ENCODE results near the gene NOC3L. TPM values are rescaled to one million over a fixed set of nuclear protein-coding genes. Genes with fewer than 3 reads are reported as not detected.
A peak's percentile ranks its signal among the peaks of the same experiment; 100 is the strongest.
"Not testable (repeated sequence)": the region's sequence is repeated elsewhere in the genome, so short reads cannot be mapped to it uniquely, and the experiment has no call there.

NOC3L gene
- total RNA-seq, 4 donors from 2014 or later = 0.20 to 11.7 (median 3.4) TPM

DNA sequence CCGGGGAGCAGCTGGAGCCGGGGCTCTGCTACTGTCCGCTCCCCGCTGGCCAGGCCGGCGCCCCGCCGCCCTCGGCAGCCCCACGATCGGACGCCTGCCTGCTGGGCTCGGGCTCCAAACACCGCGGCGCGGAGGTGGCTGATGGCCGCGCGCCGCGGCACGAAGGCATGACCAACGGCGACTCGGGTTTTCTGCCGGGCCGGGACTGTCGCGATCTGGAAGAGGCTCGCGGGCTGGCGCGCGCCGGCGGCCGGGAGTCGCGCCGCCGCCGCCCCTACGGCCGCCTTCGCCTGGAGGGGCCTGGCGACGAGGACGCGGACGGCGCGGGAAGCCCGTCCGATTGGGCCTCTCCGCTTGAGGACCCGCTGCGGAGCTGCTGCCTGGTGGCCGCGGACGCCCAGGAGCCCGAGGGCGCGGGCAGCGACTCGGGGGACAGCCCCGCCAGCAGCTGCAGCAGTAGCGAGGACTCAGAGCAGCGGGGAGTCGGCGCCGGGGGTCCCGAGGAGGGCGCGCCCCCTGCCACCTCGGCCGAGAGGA, 40.2 kb upstream of the NOC3L start:
- in situ Hi-C loops (cut with MboI; ENCODE audit: low pct_ligation_motif_present in 1 of 4, low pct_unique_long_range_greater_than_20kb in 1 of 4, low sequenced_read_pairs in 3 of 4) = no loop called here
- Histone ChIP-seq H3K9me3 (no peaks in the 10 kb centered on the region), H3K4me1 (peaks cover 0 to 38% (median 14%) of the 10 kb centered on the region in 4 donors), H3K4me3 (peak overlapping the region; percentile 72 to 99 (median 90)), H3K27me3 (no peaks in the 10 kb centered on the region), H3K27ac (peak overlapping the region; percentile 96 to 99 (median 98)), H3K36me3 (no peaks in the 10 kb centered on the region)
- intact Hi-C loops (cut with DNase I; ENCODE audit: low total_unique reads) = no loop called here
- peak; percentile 34 for DNase-seq
- WGBS, 2 donors (ENCODE audit: low coverage in 1 of 2) = 0% methylated on average over 58 of the region's 77 CpGs; no CpG with 5 or more reads in 1 of the 2 donors
- TF ChIP-seq EP300 (IDR thresholded peaks at IDR 0.05; ENCODE audit: low read depth) = no peak
- TF ChIP-seq POLR2A (IDR thresholded peaks at IDR 0.05) = no peak
- TF ChIP-seq, protein P1, sequence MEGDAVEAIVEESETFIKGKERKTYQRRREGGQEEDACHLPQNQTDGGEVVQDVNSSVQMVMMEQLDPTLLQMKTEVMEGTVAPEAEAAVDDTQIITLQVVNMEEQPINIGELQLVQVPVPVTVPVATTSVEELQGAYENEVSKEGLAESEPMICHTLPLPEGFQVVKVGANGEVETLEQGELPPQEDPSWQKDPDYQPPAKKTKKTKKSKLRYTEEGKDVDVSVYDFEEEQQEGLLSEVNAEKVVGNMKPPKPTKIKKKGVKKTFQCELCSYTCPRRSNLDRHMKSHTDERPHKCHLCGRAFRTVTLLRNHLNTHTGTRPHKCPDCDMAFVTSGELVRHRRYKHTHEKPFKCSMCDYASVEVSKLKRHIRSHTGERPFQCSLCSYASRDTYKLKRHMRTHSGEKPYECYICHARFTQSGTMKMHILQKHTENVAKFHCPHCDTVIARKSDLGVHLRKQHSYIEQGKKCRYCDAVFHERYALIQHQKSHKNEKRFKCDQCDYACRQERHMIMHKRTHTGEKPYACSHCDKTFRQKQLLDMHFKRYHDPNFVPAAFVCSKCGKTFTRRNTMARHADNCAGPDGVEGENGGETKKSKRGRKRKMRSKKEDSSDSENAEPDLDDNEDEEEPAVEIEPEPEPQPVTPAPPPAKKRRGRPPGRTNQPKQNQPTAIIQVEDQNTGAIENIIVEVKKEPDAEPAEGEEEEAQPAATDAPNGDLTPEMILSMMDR (IDR thresholded peaks at IDR 0.05) = no peak
- TF ChIP-seq POLR2AphosphoS5 (IDR thresholded peaks at IDR 0.05) = no peak

DNA sequence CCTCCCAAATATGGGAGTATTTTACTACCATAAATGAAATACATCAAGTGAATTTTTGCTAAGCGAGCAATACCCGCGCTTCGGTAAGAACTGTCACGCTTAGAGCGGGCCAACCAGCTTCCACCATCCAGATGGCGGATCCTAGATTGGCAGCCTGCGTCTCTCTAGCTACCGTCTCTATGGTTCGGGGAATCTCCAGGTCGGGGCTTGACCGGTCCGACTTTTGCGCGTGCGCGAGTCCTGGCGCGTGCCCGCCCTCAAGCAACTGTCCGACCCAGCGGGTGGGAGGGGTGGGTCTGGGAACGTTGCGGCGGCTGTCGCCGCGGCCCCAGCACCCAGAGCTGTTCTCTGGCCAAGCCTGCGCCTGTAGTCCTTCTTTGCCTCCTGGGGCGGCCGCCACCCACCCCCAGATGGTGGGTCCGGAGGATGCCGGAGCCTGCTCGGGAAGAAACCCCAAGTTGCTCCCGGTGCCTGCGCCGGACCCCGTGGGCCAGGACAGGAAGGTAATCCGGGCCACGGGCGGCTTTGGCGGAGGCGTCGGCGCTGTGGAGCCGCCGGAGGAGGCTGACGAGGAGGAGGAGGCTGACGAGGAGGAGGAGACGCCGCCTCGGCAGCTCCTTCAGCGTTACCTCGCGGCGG, 39.6 kb upstream of the NOC3L start, which contains the start of gene TBC1D12:
Gene TBC1D12, plus strand, starts transcription at position 338 of the 639 bp plus-strand sequence. Its CDS starts 73 bp downstream, at position 411.
- Histone ChIP-seq H3K4me3 (peak within 1 kb of the TSS; percentile 72 to 99 (median 90)), H3K27me3 (no peaks in the 10 kb centered on the region), H3K9me3 (no peaks in the 10 kb centered on the region), H3K27ac (peak within 1 kb of the TSS; percentile 96 to 99 (median 98)), H3K36me3 (no peaks in the 10 kb centered on the region), H3K4me1 (peaks cover 0 to 32% (median 14%) of the 10 kb centered on the region in 4 donors)
- WGBS, 2 donors (ENCODE audit: low coverage in 1 of 2) = 1% methylated on average over 48 of the region's 56 CpGs; no CpG with 5 or more reads in 1 of the 2 donors
- intact Hi-C loops (cut with DNase I; ENCODE audit: low total_unique reads) (no loop called here), in situ Hi-C loops (cut with MboI; ENCODE audit: low pct_ligation_motif_present in 1 of 4, low pct_unique_long_range_greater_than_20kb in 1 of 4, low sequenced_read_pairs in 3 of 4) (no loop called here)
- TF ChIP-seq POLR2A (IDR thresholded peaks at IDR 0.05) (peak; percentile 88), POLR2AphosphoS5 (IDR thresholded peaks at IDR 0.05) (peak; percentile 89 to 93 (median 89)), EP300 (IDR thresholded peaks at IDR 0.05; ENCODE audit: low read depth) (no peak)
- TF ChIP-seq, protein P1 (IDR thresholded peaks at IDR 0.05) = peak in 1 of 5 experiments; percentile 8
- peak; percentile 96 for DNase-seq

DNA sequence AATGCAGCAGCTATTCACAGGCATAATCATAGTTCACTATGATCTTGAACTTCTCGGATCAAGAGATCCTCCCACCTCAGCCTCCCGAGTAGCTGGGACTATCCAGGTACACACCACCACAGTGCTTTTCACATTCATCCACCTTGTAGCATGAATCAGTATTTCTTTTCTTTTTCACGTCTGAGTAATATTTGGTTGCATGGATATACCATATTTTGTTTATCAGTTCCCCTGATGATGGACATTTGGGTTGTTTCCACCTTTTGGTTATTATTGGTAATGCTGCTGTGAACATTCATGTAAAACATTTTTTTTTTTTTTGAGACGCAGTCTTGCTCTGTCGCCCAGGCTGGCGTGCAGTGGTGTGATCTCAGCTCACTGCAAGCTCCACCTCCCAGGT, 36.0 kb upstream of the NOC3L start:
- Histone ChIP-seq H3K27ac (no peak overlapping the region), H3K4me3 (no peak overlapping the region), H3K27me3 (no peaks in the 10 kb centered on the region), H3K4me1 (peaks cover 0 to 4% (median 0%) of the 10 kb centered on the region in 4 donors), H3K9me3 (no peaks in the 10 kb centered on the region), H3K36me3 (no peaks in the 10 kb centered on the region)
- in situ Hi-C loops (cut with MboI; ENCODE audit: low pct_ligation_motif_present in 1 of 4, low pct_unique_long_range_greater_than_20kb in 1 of 4, low sequenced_read_pairs in 3 of 4) (no loop called here), intact Hi-C loops (cut with DNase I; ENCODE audit: low total_unique reads) (no loop called here)
- DNase-seq = no peak
- TF ChIP-seq POLR2A (IDR thresholded peaks at IDR 0.05) (no peak), POLR2AphosphoS5 (IDR thresholded peaks at IDR 0.05) (no peak), EP300 (IDR thresholded peaks at IDR 0.05; ENCODE audit: low read depth) (no peak)
- TF ChIP-seq, protein P1 (IDR thresholded peaks at IDR 0.05) = no peak
- 84 to 85% methylated on average over 6 of the region's 6 CpGs for WGBS, 2 donors (ENCODE audit: low coverage in 1 of 2)

DNA sequence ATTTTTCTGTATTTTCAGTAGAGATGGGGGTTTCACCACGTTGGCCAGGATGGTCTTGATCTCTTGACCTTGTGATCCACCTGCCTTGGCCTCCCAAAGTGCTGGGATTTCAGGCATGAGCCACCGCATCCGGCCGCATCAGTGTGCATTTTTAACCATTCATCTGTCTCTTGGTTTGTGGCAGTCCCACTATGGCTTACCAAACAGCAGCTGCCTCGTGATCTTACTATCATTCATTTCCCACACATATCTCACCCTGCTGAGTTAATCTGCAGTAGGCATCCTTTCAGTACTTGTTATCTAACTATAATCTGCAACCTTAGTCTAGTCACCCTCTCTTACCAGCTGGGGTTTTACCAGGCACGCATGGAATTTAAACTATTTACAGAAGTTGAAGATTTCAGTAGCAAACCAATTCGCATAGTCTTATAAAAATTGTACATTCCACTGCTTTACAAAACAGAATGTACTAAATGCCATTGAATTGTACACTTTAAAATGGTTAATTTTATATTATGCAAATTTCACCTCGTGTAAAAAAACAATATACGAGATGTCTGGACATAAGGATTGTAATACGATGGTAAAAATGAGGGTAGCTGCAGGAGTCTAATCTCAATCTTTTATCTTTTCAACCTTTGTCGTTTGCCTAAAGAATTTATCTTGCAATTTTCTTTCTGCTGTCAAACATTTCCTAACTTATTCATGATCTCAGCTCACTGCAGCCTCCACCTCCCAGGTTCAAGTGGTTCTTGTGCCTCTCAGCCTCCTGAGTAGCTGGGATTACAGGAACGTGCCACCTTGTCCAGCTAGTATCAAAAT, 35.0 kb upstream of the NOC3L start:
- Histone ChIP-seq H3K27ac (no peak overlapping the region), H3K27me3 (no peaks in the 10 kb centered on the region), H3K4me3 (no peak overlapping the region), H3K9me3 (no peaks in the 10 kb centered on the region), H3K4me1 (peaks cover 0 to 4% (median 0%) of the 10 kb centered on the region in 4 donors), H3K36me3 (no peaks in the 10 kb centered on the region)
- WGBS, 2 donors (ENCODE audit: low coverage in 1 of 2) = 66 to 69% methylated on average over 7 to 12 of the region's 12 CpGs
- DNase-seq = no peak
- TF ChIP-seq EP300 (IDR thresholded peaks at IDR 0.05; ENCODE audit: low read depth) (no peak), POLR2A (IDR thresholded peaks at IDR 0.05) (no peak), POLR2AphosphoS5 (IDR thresholded peaks at IDR 0.05) (no peak)
- TF ChIP-seq, protein P1 (IDR thresholded peaks at IDR 0.05) = no peak
- intact Hi-C loops (cut with DNase I; ENCODE audit: low total_unique reads) (no loop called here), in situ Hi-C loops (cut with MboI; ENCODE audit: low pct_ligation_motif_present in 1 of 4, low pct_unique_long_range_greater_than_20kb in 1 of 4, low sequenced_read_pairs in 3 of 4) (no loop called here)

DNA sequence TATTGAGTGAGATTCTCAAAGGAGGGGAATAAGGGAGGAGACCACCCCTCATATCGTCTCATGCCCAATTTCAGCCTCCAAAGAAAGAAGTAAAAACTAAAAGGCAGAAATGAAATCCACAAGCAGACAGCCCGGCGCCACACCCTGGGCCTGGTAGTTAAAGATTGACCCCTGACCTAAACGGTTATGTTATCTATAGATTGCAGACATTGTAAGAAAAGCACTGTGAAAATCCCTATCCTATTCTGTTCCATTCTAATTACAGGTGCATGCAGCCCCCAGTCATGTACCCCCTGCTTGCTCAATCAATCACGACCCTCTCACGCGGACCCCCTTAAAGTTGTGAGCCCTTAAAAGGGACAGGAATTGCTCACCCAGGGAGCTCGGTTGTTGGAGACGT, 29.4 kb upstream of the NOC3L start:
- intact Hi-C loops (cut with DNase I; ENCODE audit: low total_unique reads); DNase-seq; in situ Hi-C loops (cut with MboI; ENCODE audit: low pct_ligation_motif_present in 1 of 4, low pct_unique_long_range_greater_than_20kb in 1 of 4, low sequenced_read_pairs in 3 of 4); H3K27me3 ChIP-seq; H3K4me3 ChIP-seq; H3K36me3 ChIP-seq; H3K9me3 ChIP-seq; H3K27ac ChIP-seq: not testable (repeated sequence)
- H3K4me1 ChIP-seq = peaks cover 0 to 15% (median 5%) of the 10 kb centered on the region in 4 donors
- 71 to 76% methylated on average over 9 of the region's 9 CpGs for WGBS, 2 donors (ENCODE audit: low coverage in 1 of 2)

DNA sequence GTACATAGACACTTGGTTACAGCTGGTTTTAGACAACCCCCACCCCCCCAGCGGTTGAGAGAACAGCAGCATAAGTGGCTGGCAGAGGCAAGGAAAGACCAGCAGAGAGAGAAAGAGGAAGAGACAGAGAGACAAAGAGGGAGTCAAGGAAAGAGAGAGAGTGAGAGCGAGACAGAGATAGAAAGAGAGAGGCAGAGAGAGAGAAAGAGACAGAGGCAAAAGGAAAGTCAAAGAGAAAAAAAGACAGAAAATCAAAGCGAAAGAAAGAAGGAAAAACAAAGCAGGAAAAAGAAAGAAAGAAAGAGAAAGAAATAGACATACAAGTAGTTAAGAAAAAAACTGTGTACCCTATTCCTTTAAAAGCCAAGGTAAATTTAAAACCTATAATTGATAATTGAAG, 23.0 kb upstream of the NOC3L start:
- H3K27ac ChIP-seq = peak overlapping the region in 1 of 4 donors; percentile 21
- H3K9me3 ChIP-seq; in situ Hi-C loops (cut with MboI; ENCODE audit: low pct_ligation_motif_present in 1 of 4, low pct_unique_long_range_greater_than_20kb in 1 of 4, low sequenced_read_pairs in 3 of 4); H3K36me3 ChIP-seq; H3K4me3 ChIP-seq; H3K27me3 ChIP-seq; DNase-seq; intact Hi-C loops (cut with DNase I; ENCODE audit: low total_unique reads): not testable (repeated sequence)
- peaks cover 0 to 28% (median 12%) of the 10 kb centered on the region in 4 donors for H3K4me1 ChIP-seq
- 81 to 100% methylated on average over 2 to 3 of the region's 3 CpGs for WGBS, 2 donors (ENCODE audit: low coverage in 1 of 2)

All from transverse colon (tissue), 4 donors.